OCI-M1 (cell line): Measurements from ENCODE around the gene SANBR.
"Not testable (repeated sequence)": the region's sequence is repeated elsewhere in the genome, so short reads cannot be mapped to it uniquely, and the experiment has no call there.

Source experiments
- DNase-seq: peaks from one replicate; lab custom pipeline; 2025; lab: John Stamatoyannopoulos, UW

SANBR gene

GRCh38 chr2:61065714-61066709 lies at the start of gene SANBR:
SANBR (plus strand) TSS chr2:61065871; CDS start chr2:61070351, 4,480 bp downstream.
- peak; percentile 95 for DNase-seq

DNA sequence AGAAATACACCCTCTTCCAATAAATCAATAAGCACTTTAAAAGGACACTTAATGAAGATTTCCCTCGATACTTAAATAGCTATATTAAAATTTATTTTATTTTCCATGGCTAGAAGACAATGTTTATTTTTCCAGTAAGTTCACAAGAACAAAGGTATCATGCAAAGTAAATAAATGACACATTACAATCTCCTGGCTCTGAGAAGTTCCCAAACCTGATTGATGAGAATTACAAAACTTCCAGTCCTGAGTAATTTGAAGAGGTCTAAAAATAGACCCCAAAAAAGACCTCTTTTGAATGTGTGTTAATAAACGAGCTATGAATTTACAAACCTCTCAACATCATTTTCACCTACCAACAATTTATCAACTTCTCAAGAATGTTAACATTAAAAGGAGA lies 49.7 kb upstream of the SANBR start:
- DNase-seq: no peak

GRCh38 chr2:61016392-61017002 lies 49.2 kb upstream of the SANBR start:
- no peak for DNase-seq

DNA sequence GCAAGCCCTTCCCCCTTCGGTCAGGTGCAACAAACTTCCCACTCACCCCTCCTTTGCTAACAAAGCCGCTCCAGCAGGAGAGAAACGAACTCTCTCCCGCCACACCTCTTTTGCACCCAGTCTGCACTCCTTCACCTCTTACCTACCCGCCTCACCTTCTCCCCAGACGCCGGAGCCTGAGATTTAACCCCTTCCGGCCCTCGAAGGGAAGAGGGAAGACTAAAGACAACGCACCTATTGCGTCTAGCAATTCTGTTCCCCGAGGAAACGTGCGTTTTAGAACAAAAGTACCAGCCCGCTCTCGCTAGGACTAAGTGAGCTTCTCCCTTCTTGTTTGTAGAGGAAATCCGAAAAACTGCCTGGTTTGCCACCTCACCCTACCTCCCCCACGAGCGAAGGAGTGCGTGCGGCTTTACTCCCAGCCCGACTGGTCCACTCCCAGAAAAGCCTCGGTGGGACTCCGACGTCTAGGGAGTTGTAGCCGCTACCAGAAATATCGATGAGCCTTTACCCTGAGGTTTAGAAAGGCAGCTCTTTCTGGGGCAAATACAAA lies 48.6 kb upstream of the SANBR start:
- peak; percentile 92 for DNase-seq

DNA sequence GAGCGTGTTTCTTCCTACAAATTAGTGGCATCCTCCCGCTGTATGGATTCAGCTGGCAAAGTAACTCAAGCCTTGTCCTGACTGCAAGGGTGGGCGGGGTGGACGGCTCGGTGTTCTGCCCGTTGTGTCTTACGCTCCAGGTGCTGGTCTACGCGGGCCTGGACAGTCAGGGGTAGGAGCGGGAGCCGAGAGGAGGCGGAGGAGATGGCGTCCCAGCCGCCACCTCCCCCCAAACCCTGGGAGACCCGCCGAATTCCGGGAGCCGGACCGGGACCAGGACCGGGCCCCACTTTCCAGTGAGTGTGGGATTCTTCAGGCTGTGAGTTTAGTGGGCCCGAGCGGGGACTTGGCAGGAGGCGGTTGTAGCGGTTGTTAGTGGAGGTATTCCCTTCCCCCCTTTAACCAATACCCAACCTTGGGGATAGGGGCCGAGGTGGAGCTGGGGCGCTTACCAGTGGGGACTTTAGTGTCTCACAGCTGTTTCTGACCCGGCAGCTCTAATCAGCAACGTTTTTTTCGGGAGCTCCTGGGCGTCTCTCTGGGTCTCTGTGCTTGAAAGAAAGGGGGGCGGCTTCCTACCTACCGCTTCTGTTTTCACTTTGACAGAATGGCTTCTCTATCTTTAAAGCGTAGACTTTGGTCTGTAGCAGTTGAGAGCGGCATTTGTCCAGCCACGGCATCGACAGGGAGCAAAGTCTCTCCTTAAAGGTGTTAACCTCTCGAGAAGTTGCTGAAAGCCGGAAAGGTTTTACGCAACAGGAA lies 47.9 kb upstream of the SANBR start, which contains the start of the genes PEX13 and PUS10:
Gene PEX13 (plus strand): TSS at position 165 of the 762 bp plus-strand sequence. CDS start 40 bp downstream, at position 205.
Gene PUS10 (minus strand): TSS at position 700 of the 762 bp plus-strand sequence. CDS start 6,365 bp downstream, outside the sequence.
- DNase-seq: peak; percentile 92

DNA sequence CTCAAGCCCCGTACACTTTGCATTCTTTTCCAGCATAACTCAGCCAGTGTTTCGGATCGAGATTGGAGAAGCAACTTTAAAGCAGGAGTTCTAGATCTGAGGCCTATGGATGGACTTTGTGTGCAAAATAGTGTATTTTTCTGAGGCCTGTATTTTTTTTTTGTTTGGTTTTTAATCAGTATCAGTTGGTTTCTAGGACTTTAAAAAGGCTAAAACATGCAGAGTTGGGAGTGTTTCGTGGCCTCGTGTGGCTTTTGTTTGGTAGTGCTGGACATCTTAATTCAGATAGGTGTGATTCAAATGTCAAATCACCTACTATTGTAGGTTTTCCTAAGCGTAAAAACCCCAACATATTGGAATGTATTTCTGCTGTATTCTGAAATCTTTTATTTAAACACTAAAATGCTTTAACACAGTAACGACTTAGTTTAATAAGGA lies 47.3 kb upstream of the SANBR start:
- no peak for DNase-seq

GRCh38 chr2:61018798-61019197 lies 46.9 kb upstream of the SANBR start:
- DNase-seq: no peak

- no peak for DNase-seq
These were observed 44.4 kb upstream of the SANBR start for GRCh38 chr2:61021228-61021660.

- DNase-seq: no peak
These were observed 42.0 kb upstream of the SANBR start for GRCh38 chr2:61023670-61024069.

- no peak for DNase-seq
These were observed 36.1 kb upstream of the SANBR start for GRCh38 chr2:61029533-61029932.

DNA sequence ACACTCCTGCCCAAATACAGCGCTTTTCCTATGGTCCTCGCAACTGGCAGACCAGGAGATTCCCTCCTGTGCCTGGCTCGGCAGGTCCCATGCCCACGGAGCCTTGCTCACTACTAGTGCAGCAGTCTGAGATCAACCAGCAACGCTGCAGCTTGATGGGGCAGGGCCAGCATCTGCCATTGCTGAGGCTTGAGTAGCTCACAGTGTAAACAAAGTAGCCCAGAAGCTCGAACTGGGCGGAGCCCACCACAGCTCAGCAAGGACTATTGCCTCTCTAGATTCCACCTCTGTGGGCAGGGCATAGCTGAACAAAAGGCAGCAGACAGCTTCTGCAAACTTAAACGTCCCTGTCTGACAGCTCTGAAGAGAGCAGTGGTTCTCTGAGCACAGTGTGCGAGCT lies 31.1 kb upstream of the SANBR start:
- DNase-seq: not testable (repeated sequence)

DNA sequence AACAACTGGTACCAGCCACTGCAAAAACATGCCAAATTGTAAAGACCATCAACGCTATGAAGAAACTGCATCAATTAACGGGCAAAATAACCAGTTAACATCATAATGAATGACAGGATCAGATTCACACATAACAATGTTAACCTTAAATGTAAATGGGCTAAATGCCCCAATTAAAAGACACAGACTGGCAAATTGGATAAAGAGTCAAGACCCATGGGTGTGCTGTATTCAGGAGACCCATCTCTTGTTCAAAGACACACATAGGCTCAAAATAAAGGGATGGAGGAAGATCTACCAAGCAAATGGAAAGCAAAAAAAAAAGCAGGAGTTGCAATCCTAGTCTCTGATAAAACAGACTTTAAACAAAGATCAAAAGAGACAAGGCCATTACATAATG lies 29.0 kb upstream of the SANBR start:
- not testable (repeated sequence) for DNase-seq

DNA sequence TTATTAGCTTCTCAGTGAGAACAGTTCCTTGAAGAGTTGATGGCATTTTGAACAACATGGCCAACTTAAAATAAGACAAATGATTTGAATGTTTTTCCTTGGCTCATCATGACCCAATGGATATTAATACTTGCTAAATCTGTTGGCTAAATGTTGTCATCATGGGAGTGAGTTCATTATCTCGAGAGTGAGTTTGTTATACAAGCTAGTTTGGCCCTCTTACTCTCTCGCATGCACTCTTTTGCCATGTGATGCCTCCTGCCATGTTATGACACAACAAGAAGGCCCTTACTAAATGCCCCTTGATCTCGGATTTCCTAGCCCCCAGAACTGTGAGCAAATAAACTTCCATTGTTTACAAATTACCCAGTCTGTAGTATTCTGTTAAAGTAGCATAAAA lies 22.9 kb upstream of the SANBR start:
- DNase-seq: no peak

GRCh38 chr2:61044636-61045035 lies 21.0 kb upstream of the SANBR start:
- DNase-seq: no peak

- DNase-seq: no peak
These were observed 20.4 kb upstream of the SANBR start for GRCh38 chr2:61045226-61045625.

- DNase-seq: no peak
These were observed 19.7 kb upstream of the SANBR start for GRCh38 chr2:61045999-61046398.

DNA sequence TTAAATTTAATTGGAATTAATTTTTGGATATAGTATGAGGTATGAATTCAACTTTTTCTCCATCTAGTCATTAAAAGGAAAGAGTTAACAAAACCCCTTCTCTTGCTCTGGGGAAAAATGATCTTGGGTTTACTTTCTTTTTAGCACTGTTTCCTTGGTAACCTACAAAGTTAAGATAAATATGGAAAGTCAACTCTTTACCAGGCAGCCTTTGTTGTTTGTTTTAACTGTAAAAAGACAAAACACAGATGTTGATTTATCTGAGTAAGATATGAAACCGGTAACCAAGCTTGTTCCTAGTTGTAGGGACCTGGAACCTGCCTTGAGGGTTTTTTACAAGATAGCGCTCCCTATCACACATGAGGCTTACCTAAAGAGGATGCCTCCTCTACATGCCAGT lies 10.1 kb upstream of the SANBR start:
- no peak for DNase-seq

DNA sequence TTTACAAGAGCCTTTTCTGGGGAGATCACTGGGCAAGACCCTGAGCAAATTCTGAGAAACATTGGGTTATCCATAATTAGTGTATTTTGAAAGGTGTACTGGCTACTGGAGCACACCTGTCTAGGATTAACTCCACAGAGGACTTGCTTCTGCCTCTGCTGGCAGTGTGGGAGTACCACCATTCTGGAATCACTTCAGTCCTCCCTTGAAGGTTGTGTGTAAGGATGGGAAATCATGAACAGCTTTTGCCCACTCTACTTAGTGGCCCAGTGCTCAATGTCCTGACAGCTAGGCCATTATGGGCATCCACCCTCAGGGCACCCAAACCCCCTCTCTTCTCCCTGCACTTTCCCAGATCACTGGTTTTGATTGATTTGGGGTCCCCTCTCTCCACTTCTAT lies 8.1 kb upstream of the SANBR start:
- DNase-seq: no peak

GRCh38 chr2:61059382-61059781 lies 6.3 kb upstream of the SANBR start:
- no peak for DNase-seq

- DNase-seq: no peak
These were observed 8.4 kb downstream of the SANBR start for GRCh38 chr2:61074100-61074499.

- DNase-seq: no peak
These were observed 20.2 kb downstream of the SANBR start for GRCh38 chr2:61085883-61086282.

- DNase-seq: no peak
These were observed 24.1 kb downstream of the SANBR start for GRCh38 chr2:61089797-61090196.
